HepG2 (cell line): ENCODE results near the gene TBC1D14. TPM values are rescaled to one million over a fixed set of nuclear protein-coding genes. Genes with fewer than 3 reads are reported as not detected.

ENCODE experiments used
- CBX2 ChIP-seq, 2 experiments: fragments of 200-600 bp in 1 of 2; sonication (generic); formaldehyde crosslinking in 1 of 2; IDR thresholded peaks; 2 replicates each; pipeline versions ENCODE4 v1.7.0 to v1.8.1; 2018 to 2022; ENCODE audit warnings: low read depth in 2 of 2, low read length in 1 of 2, mild to moderate bottlenecking in 1 of 2, missing genetic modification reagents in 1 of 2
- DBP ChIP-seq: sonication (generic); formaldehyde crosslinking; IDR thresholded peaks from 2 replicates; pipeline ENCODE4 v1.4.0; 2020; ENCODE audit warnings: missing genetic modification reagents; ENCODE audit errors: not compliant biosample characterization
- KAT8 ChIP-seq: IDR thresholded peaks from 2 replicates; pipeline ENCODE4 v1.6.1; 2016; ENCODE audit warnings: missing genetic modification reagents, missing compliant biosample characterization
- MIER2 ChIP-seq: IDR thresholded peaks from 2 replicates; pipeline ENCODE4 v1.6.1; 2016; ENCODE audit warnings: missing biosample characterization, missing genetic modification reagents
- RFX3 ChIP-seq: IDR thresholded peaks from 2 replicates; pipeline ENCODE4 v1.6.1; 2016; ENCODE audit warnings: missing biosample characterization, missing genetic modification reagents
- TBL1XR1 ChIP-seq: fragments of 150-350 bp; IDR thresholded peaks from 2 replicates; pipeline ENCODE4 v1.6.1; 2014; ENCODE audit warnings: borderline replicate concordance, low read length; ENCODE audit not compliant: partially characterized antibody
- ZEB1 ChIP-seq: IDR thresholded peaks from 2 replicates; pipeline ENCODE4 v1.6.1; 2012; ENCODE audit warnings: mild to moderate bottlenecking, low read depth, inconsistent platforms; ENCODE audit not compliant: insufficient replicate concordance
- ZNF234 ChIP-seq: sonication (generic); formaldehyde crosslinking; conservative IDR thresholded peaks from 2 replicates; pipeline ENCODE4 v1.5.1; 2020; ENCODE audit warnings: mild to moderate bottlenecking, missing genetic modification reagents
- ZNF280D ChIP-seq: sonication (generic); formaldehyde crosslinking; IDR thresholded peaks from 2 replicates; pipeline ENCODE4 v1.5.1; 2020; ENCODE audit warnings: mild to moderate bottlenecking, missing genetic modification reagents
- polyA plus RNA-seq, 8 experiments: library from polyadenylated mRNA; depleted of rRNA in 3 of 8; stranded (reverse) in 7 of 8; unstranded in 1 of 8; fragments of >200 nt; fragmentation: Illumina TruSeq in 4 of 8; extraction: Trizol in 4 of 8; gene quantifications; 2 replicates each; pipeline versions ENCODE4 v1.2.1 to v1.2.3, GENCODE V29; 2011 to 2016; ENCODE audit warnings: low read depth in 4 of 8, missing spikeins in 1 of 8, mixed read lengths in 1 of 8; ENCODE audit not compliant: insufficient read depth in 1 of 8
- total RNA-seq, 5 experiments: library from RNA; depleted of rRNA; stranded (reverse); fragments of >200 nt; fragmentation: Illumina TruSeq; extraction: Trizol; gene quantifications; 2 replicates each; pipeline ENCODE4 v1.2.3, GENCODE V29; 2016; ENCODE audit warnings: low read depth in 1 of 5
- TF ChIP-seq, protein P1 (sequence below), 2 experiments: sonication (generic) in 1 of 2; formaldehyde crosslinking in 1 of 2; IDR thresholded peaks; 2 replicates each; pipeline versions ENCODE4 v1.6.1 to v1.9.0; 2014 to 2022; ENCODE audit warnings: antibody characterized with exemption in 1 of 2, borderline replicate concordance in 1 of 2, inconsistent platforms in 1 of 2, low read depth in 1 of 2, missing genetic modification reagents in 1 of 2
- TF ChIP-seq, protein P2 (sequence below): sonication (generic); formaldehyde crosslinking; conservative IDR thresholded peaks from 2 replicates; pipeline ENCODE4 v1.4.0; 2020; ENCODE audit warnings: missing genetic modification reagents

Gene TBC1D14
- total and polyA plus RNA-seq, 2 of the 13 experiments (the other 11 are each of a cell fraction or from before 2014, with no cell fraction given) = 29.5 to 46.5 TPM

GRCh38 chr4:6892190-6892908 lies 17.3 kb upstream of the TBC1D14 start (continued):
- TF ChIP-seq, protein P1, sequence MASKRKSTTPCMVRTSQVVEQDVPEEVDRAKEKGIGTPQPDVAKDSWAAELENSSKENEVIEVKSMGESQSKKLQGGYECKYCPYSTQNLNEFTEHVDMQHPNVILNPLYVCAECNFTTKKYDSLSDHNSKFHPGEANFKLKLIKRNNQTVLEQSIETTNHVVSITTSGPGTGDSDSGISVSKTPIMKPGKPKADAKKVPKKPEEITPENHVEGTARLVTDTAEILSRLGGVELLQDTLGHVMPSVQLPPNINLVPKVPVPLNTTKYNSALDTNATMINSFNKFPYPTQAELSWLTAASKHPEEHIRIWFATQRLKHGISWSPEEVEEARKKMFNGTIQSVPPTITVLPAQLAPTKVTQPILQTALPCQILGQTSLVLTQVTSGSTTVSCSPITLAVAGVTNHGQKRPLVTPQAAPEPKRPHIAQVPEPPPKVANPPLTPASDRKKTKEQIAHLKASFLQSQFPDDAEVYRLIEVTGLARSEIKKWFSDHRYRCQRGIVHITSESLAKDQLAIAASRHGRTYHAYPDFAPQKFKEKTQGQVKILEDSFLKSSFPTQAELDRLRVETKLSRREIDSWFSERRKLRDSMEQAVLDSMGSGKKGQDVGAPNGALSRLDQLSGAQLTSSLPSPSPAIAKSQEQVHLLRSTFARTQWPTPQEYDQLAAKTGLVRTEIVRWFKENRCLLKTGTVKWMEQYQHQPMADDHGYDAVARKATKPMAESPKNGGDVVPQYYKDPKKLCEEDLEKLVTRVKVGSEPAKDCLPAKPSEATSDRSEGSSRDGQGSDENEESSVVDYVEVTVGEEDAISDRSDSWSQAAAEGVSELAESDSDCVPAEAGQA (IDR thresholded peaks at IDR 0.05; ENCODE audit: low read depth) = peak; percentile 45; the same call in 1 of the 2 replicates
- TF ChIP-seq, protein P1 (CRISPR knock-in tag; IDR thresholded peaks at IDR 0.05; ENCODE audit: borderline replicate concordance) = no peak
- TF ChIP-seq CBX2 (IDR thresholded peaks at IDR 0.05; ENCODE audit: low read depth, low read length) (no peak), CBX2 (CRISPR knock-in tag; IDR thresholded peaks at IDR 0.05; ENCODE audit: low read depth) (no peak), KAT8 (peak; percentile 71), DBP (CRISPR knock-in tag) (no peak), RFX3 (CRISPR knock-in tag) (no peak), ZNF234 (CRISPR knock-in tag) (no peak), ZEB1 (no peak), ZNF280D (CRISPR knock-in tag) (0 out of 2 replicates have a peak, but pooled peaks have one; percentile 37), TBL1XR1 (no peak), MIER2 (CRISPR knock-in tag) (peak; percentile 21; the same call in 1 of the 2 replicates)
- TF ChIP-seq, protein P2, sequence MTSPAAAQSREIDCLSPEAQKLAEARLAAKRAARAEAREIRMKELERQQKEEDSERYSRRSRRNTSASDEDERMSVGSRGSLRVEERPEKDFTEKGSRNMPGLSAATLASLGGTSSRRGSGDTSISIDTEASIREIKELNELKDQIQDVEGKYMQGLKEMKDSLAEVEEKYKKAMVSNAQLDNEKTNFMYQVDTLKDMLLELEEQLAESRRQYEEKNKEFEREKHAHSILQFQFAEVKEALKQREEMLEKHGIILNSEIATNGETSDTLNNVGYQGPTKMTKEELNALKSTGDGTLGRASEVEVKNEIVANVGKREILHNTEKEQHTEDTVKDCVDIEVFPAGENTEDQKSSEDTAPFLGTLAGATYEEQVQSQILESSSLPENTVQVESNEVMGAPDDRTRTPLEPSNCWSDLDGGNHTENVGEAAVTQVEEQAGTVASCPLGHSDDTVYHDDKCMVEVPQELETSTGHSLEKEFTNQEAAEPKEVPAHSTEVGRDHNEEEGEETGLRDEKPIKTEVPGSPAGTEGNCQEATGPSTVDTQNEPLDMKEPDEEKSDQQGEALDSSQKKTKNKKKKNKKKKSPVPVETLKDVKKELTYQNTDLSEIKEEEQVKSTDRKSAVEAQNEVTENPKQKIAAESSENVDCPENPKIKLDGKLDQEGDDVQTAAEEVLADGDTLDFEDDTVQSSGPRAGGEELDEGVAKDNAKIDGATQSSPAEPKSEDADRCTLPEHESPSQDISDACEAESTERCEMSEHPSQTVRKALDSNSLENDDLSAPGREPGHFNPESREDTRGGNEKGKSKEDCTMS = no peak
